LNCAP (cell line): ENCODE data around the gene GBGT1.

Experiments
- TF ChIP-seq, protein P1 (sequence below): fragments of 450-650 bp; IDR thresholded peaks from 2 replicates; pipeline ENCODE4 v1.5.1; 2017; ENCODE audit warnings: mild to moderate bottlenecking

Gene GBGT1

DNA sequence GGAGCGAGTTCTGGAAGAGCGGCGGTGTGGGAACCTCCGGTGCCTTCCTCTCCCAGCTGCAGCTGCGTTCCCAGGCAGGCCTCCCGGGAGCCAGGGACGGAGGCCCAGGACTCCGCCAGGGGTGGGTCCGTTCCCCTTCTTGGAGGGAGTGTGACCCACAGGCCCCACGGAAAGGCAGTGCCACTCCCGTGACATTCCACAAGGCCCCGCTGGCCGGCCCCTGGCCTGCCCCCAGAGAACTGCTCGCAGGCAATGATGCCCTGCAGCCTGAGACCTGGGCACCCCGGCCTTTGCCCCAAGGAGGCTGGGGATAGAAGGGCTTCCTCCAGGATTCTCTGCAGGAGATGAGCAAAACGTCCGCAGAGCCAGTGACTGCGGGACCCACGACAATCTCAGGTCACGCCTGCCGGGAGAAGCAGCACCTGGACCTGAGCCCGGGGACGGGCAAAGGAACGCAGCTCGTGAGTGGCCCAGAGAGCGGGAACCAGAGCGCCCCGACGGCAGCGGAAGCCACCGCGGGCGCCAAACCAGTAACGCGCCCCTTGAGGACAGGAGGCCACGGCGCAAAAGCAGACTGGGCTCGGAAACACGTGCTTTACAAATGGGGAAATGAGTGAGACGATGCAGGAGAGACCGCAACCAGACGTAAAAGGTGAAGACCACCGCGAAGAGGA is 36.1 kb upstream of the GBGT1 start:
- TF ChIP-seq, protein P1, sequence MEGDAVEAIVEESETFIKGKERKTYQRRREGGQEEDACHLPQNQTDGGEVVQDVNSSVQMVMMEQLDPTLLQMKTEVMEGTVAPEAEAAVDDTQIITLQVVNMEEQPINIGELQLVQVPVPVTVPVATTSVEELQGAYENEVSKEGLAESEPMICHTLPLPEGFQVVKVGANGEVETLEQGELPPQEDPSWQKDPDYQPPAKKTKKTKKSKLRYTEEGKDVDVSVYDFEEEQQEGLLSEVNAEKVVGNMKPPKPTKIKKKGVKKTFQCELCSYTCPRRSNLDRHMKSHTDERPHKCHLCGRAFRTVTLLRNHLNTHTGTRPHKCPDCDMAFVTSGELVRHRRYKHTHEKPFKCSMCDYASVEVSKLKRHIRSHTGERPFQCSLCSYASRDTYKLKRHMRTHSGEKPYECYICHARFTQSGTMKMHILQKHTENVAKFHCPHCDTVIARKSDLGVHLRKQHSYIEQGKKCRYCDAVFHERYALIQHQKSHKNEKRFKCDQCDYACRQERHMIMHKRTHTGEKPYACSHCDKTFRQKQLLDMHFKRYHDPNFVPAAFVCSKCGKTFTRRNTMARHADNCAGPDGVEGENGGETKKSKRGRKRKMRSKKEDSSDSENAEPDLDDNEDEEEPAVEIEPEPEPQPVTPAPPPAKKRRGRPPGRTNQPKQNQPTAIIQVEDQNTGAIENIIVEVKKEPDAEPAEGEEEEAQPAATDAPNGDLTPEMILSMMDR = no peak

DNA sequence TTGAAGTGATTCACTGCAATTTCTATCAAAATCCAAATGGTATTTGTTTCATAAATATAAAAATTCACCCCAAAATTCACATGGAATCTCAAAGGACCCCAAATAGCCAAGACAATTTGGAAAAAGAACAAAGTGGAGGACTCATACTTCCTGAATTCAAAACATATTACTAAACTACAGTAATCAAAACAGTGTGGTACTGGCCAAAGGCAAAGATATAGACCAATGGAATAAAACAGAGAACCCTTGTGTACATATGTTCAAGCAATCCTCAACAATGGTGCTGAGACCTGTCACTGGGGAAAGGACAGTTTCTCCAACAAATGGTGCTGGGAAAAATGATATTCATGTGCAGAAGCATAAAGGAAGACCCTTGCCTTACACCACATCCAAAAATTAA is 31.3 kb upstream of the GBGT1 start:
- TF ChIP-seq, protein P1 = no peak

DNA sequence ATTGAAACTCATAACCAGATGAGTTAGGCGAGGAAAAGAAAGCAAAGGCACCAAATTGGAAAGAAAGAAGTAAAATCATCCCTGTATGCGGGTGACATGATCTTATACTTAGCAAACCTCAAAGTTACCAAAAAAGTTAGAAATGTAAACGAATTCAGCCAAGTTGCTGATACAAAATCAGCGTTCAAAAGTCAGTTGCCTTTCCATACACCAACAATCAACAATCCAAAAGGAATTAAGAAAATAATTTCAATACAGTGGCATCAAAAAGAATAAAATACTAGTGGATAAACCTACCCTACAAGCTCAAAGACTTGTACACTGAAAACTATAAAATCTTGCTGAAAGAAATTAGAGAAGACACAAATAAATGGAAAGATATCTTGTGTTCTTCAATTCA is 30.9 kb upstream of the GBGT1 start:
- TF ChIP-seq, protein P1 = no peak

DNA sequence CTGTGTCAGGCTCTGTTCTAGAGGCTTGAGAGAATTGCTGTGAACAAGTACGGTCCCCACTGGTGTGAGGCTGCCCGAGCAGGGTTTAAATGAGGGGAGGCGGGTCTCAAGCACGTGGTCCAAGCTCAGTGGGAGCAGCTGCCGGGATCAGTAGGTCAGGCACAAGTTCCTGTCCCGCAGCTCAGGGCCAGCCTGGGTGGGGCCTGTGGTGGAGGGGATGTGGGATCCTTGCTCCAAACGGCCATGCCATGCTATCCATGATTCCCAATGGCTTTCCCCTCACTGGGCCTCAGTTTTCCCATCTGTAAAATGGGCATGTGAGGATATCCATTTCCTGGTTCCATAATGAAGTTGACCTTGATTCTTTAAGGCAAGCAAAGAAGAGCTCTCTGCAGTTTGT is 28.3 kb upstream of the GBGT1 start:
- TF ChIP-seq, protein P1 = no peak

DNA sequence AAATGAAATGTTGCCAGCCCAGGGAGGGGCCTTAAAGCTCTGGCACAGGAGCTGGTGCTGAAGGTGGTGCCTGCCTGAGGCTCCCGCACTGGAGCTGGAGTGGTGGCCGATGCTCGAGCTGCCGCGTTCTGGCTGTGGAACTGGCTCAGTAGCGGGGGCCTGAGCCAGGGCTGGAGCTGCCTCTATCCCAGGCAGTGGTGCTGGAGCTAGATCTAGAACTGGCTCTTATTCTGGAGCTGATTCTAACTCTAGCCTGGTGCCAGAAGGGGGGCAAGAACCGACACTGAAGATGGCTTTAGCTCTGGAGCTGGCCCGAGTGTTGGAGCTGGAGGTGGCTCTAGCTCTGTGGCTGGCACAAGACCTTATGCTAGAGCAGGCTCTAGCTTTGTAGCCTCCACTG is 26.1 kb upstream of the GBGT1 start:
- TF ChIP-seq, protein P1 = no peak

DNA sequence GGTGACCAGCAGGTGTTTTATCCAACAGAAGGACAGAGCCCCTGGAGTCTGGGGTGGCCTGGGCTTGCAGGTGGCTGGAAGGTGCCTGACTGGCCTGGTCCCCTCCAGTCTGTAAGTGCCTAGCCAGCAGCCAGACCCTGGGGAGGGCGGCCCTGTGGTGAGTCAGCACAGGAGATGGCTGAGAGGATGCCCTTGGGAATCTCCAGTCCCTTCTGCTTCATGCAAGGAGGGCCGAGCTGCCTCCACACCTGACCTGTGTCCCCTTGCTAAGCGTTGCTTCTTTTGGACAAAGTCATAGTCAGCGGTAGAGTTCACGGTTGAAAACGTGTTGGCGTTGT is 25.1 kb upstream of the GBGT1 start:
- TF ChIP-seq, protein P1 = no peak

DNA sequence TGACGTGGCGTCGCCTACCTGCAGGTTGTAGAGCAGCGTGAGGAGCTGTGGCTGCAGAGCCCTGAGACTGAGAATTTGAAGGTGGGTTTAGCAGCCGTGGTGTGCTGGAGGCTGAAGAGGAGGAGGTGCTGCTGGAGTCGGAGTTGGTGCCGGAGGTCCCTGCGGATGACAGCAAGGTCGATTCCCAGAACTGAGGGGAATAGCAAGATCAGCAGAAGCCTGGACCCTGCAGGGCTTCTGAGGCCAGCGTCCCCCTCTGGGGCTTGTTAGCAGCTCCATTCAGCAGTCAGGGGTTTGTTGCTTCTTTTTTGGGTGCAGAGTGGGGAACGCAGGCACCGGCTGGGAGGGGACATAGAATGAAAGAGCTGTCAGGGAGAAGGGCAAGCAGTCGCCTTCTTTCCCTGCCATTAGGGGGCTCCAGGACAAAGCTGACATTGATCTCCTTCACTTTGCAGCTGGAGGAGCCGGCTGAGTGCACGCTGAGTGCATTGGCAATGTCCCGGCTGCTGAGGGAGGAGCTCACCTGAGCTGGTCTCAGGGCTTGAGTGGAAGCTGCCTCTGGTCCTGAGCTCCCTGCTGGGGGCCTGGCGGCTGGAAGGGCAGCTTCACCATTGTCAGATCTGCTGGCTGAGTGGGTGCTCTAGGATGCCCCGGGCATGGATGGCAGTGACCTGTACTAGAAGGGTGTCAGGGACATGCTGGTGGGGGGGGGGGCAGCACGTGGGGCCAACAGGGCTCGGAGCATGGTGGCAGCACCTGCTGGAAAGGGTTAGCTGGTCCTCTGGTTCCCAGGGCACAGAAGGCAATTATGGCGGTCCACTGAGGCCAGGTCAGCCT is 24.5 kb upstream of the GBGT1 start:
- TF ChIP-seq, protein P1 = peak; percentile 21; the same call in 1 of the 2 replicates
